HepG2 (cell line): Measurements from ENCODE around the gene SRSF3. TPM values are rescaled to one million over a fixed set of nuclear protein-coding genes. Genes with fewer than 3 reads are reported as not detected.
A peak's percentile ranks its signal among the peaks of the same experiment; 100 is the strongest.

Experiments
- BATF2 ChIP-seq: sonication (generic); formaldehyde crosslinking; IDR thresholded peaks from 2 replicates; pipeline ENCODE4 v1.8.0; 2022; ENCODE audit warnings: mild to moderate bottlenecking, missing genetic modification reagents, moderate library complexity
- CAMTA2 ChIP-seq: sonication (generic); formaldehyde crosslinking; IDR thresholded peaks from 2 replicates; pipeline ENCODE4 v1.4.0; 2020; ENCODE audit warnings: mild to moderate bottlenecking, missing genetic modification reagents, borderline replicate concordance
- CEBPB ChIP-seq: IDR thresholded peaks from 2 replicates; pipeline ENCODE4 v1.6.1; 2011; ENCODE audit warnings: low read depth, low read length, improper control_type of control experiment, borderline replicate concordance
- CENPX ChIP-seq: sonication (generic); formaldehyde crosslinking; IDR thresholded peaks from 2 replicates; pipeline ENCODE4 v1.9.0; 2021; ENCODE audit warnings: mild to moderate bottlenecking, missing genetic modification reagents, moderate library complexity
- ELF1 ChIP-seq: sonication (generic); formaldehyde crosslinking; IDR thresholded peaks from 2 replicates; pipeline ENCODE4 v1.4.0; 2020; ENCODE audit warnings: missing genetic modification reagents
- FOXM1 ChIP-seq: sonication (generic); formaldehyde crosslinking; IDR thresholded peaks from 2 replicates; pipeline ENCODE4 v1.5.0; 2020; ENCODE audit warnings: missing genetic modification reagents
- MED1 ChIP-seq: sonication (generic); formaldehyde crosslinking; IDR thresholded peaks from 2 replicates; pipeline ENCODE4 v1.4.0; 2020; ENCODE audit warnings: missing genetic modification reagents
- PAX8 ChIP-seq: sonication (generic); formaldehyde crosslinking; IDR thresholded peaks from 2 replicates; pipeline ENCODE4 v1.8.0; 2022; ENCODE audit warnings: mild to moderate bottlenecking, missing genetic modification reagents, borderline replicate concordance
- PRDM15 ChIP-seq: sonication (generic); formaldehyde crosslinking; IDR thresholded peaks from 2 replicates; pipeline ENCODE4 v1.4.0; 2020; ENCODE audit warnings: missing genetic modification reagents
- SMYD3 ChIP-seq: sonication (generic); formaldehyde crosslinking; IDR thresholded peaks from 2 replicates; pipeline ENCODE4 v1.8.1; 2023; ENCODE audit warnings: mild to moderate bottlenecking, missing genetic modification reagents
- THAP9 ChIP-seq: sonication (generic); formaldehyde crosslinking; IDR thresholded peaks from 2 replicates; pipeline ENCODE4; 2020; ENCODE audit warnings: missing genetic modification reagents, mild to moderate bottlenecking, borderline replicate concordance
- ZBTB10 ChIP-seq: sonication (generic); formaldehyde crosslinking; IDR thresholded peaks from 2 replicates; pipeline ENCODE4 v1.4.0; 2020; ENCODE audit warnings: missing genetic modification reagents, borderline replicate concordance
- ZBTB7A ChIP-seq: sonication (generic); formaldehyde crosslinking; IDR thresholded peaks from 2 replicates; pipeline ENCODE4 v1.8.0; 2022; ENCODE audit warnings: mild to moderate bottlenecking, missing genetic modification reagents
- ZNF101 ChIP-seq: sonication (generic); formaldehyde crosslinking; IDR thresholded peaks from 2 replicates; pipeline ENCODE4 v1.4.0; 2020; ENCODE audit warnings: mild to moderate bottlenecking, low read depth, missing genetic modification reagents, borderline replicate concordance
- ZNF136 ChIP-seq: sonication (generic); formaldehyde crosslinking; IDR thresholded peaks from 2 replicates; pipeline ENCODE4 v1.8.1; 2022; ENCODE audit warnings: low read depth, mild to moderate bottlenecking, moderate library complexity, missing genetic modification reagents
- ZNF180 ChIP-seq: sonication (generic); formaldehyde crosslinking; IDR thresholded peaks from 2 replicates; pipeline ENCODE4 v1.4.0; 2020; ENCODE audit warnings: low read depth, missing genetic modification reagents, borderline replicate concordance
- ZNF496 ChIP-seq: sonication (generic); formaldehyde crosslinking; IDR thresholded peaks from 2 replicates; pipeline ENCODE4 v1.8.1; 2023; ENCODE audit warnings: mild to moderate bottlenecking, moderate library complexity, missing genetic modification reagents; ENCODE audit not compliant: insufficient replicate concordance
- ZNF549 ChIP-seq: sonication (generic); formaldehyde crosslinking; IDR thresholded peaks from 2 replicates; pipeline ENCODE4 v1.5.0; 2020; ENCODE audit warnings: missing genetic modification reagents
- ZNF570 ChIP-seq: sonication (generic); formaldehyde crosslinking; IDR thresholded peaks from 2 replicates; pipeline ENCODE4 v1.4.0; 2020; ENCODE audit warnings: mild to moderate bottlenecking, missing genetic modification reagents, borderline replicate concordance
- ZNF839 ChIP-seq: sonication (generic); formaldehyde crosslinking; IDR thresholded peaks from 2 replicates; pipeline ENCODE4 v1.4.0; 2020; ENCODE audit warnings: missing genetic modification reagents, mild to moderate bottlenecking, borderline replicate concordance
- polyA plus RNA-seq, 8 experiments: library from polyadenylated mRNA; depleted of rRNA in 3 of 8; stranded (reverse) in 7 of 8; unstranded in 1 of 8; fragments of >200 nt; fragmentation: Illumina TruSeq in 4 of 8; extraction: Trizol in 4 of 8; gene quantifications; 2 replicates each; pipeline versions ENCODE4 v1.2.1 to v1.2.3, GENCODE V29; 2011 to 2016; ENCODE audit warnings: low read depth in 4 of 8, missing spikeins in 1 of 8, mixed read lengths in 1 of 8; ENCODE audit not compliant: insufficient read depth in 1 of 8
- total RNA-seq, 5 experiments: library from RNA; depleted of rRNA; stranded (reverse); fragments of >200 nt; fragmentation: Illumina TruSeq; extraction: Trizol; gene quantifications; 2 replicates each; pipeline ENCODE4 v1.2.3, GENCODE V29; 2016; ENCODE audit warnings: low read depth in 1 of 5

SRSF3 gene
- total and polyA plus RNA-seq, 2 of the 13 experiments (the other 11 are each of a cell fraction or from before 2014, with no cell fraction given) = 206 to 684 TPM

- TF ChIP-seq FOXM1 (CRISPR knock-in tag) (no peak), MED1 (CRISPR knock-in tag) (0 out of 2 replicates have a peak, but pooled peaks have one; percentile 21), ZNF101 (CRISPR knock-in tag) (no peak), CEBPB (no peak), ZNF549 (CRISPR knock-in tag) (no peak), SMYD3 (no peak), PRDM15 (no peak), ZNF136 (CRISPR knock-in tag) (0 out of 2 replicates have a peak, but pooled peaks have one; percentile 66), ELF1 (CRISPR knock-in tag) (no peak), PAX8 (CRISPR knock-in tag) (no peak), CENPX (CRISPR knock-in tag) (no peak), ZBTB10 (CRISPR knock-in tag) (no peak), ZNF570 (no peak), CAMTA2 (CRISPR knock-in tag) (no peak), THAP9 (CRISPR knock-in tag) (no peak), ZBTB7A (CRISPR knock-in tag) (no peak), ZNF839 (CRISPR knock-in tag) (no peak), ZNF496 (CRISPR knock-in tag) (no peak), BATF2 (no peak), ZNF180 (no peak)
Measured at GRCh38 chr6:36607683-36608386, 13.7 kb downstream of the SRSF3 start (continued).
